NCI-H128 (cell line): ENCODE results near the gene RCL1.
"Not testable (repeated sequence)": the region's sequence is repeated elsewhere in the genome, so short reads cannot be mapped to it uniquely, and the experiment has no call there.

Source experiments
- DNase-seq: peaks from one replicate; lab custom pipeline; 2025; ENCODE audit not compliant: unreplicated experiment; lab: John Stamatoyannopoulos, UW

RCL1 gene

GRCh38 chr9:4879115-4879558 is 86.4 kb downstream of the RCL1 start:
- DNase-seq: no peak

- no peak for DNase-seq
These were observed 90.7 kb downstream of the RCL1 start for GRCh38 chr9:4883326-4883873.

GRCh38 chr9:4886698-4887097 is 94.0 kb downstream of the RCL1 start:
- no peak for DNase-seq

- no peak for DNase-seq
These were observed 94.8 kb downstream of the RCL1 start for GRCh38 chr9:4887556-4887955.

GRCh38 chr9:4890242-4890641 is 97.5 kb downstream of the RCL1 start:
- no peak for DNase-seq

GRCh38 chr9:4890929-4891328 is 98.2 kb downstream of the RCL1 start:
- DNase-seq: no peak

GRCh38 chr9:4891674-4892073 is 98.9 kb downstream of the RCL1 start:
- no peak for DNase-seq

GRCh38 chr9:4892501-4893194 is 99.9 kb downstream of the RCL1 start:
- DNase-seq: no peak

- DNase-seq: no peak
These were observed 101.3 kb downstream of the RCL1 start for GRCh38 chr9:4894076-4894475.

- not testable (repeated sequence) for DNase-seq
These were observed 107.1 kb downstream of the RCL1 start for GRCh38 chr9:4899853-4900252.

GRCh38 chr9:4901401-4902134 is 108.8 kb downstream of the RCL1 start:
- DNase-seq: not testable (repeated sequence)

- no peak for DNase-seq
These were observed 109.4 kb downstream of the RCL1 start for GRCh38 chr9:4902135-4902475.

GRCh38 chr9:4904322-4905134 is 111.8 kb downstream of the RCL1 start:
- DNase-seq: no peak

- no peak for DNase-seq
These were observed 112.4 kb downstream of the RCL1 start for GRCh38 chr9:4905135-4905490.
